ENCODE measurements around the gene FER. TPM values are rescaled to one million over a fixed set of nuclear protein-coding genes. Genes with fewer than 3 reads are reported as not detected.

Gene FER
- total RNA-seq, 1 experiment from 2014 or later = 18.0 TPM

- Histone ChIP-seq H3K9me3 (ENCODE audit: control insufficient read depth, low read depth, low read length) (no peaks in the 10 kb centered on the region), H4K8ac (replicated peaks; ENCODE audit: insufficient read length, low read depth, low read length) (no peak overlapping the region), H3K23me2 (ENCODE audit: insufficient read length, low read depth, low read length, poor library complexity, severe bottlenecking) (peaks cover 14% of the 10 kb centered on the region), H2BK20ac (ENCODE audit: low read depth, low read length, poor library complexity, severe bottlenecking) (no peak overlapping the region), H3K27me3 (ENCODE audit: insufficient read depth, low read length) (no peaks in the 10 kb centered on the region), H4K91ac (ENCODE audit: insufficient read length, low read depth, low read length) (no peak overlapping the region), H3K18ac (ENCODE audit: insufficient read length, low read depth, low read length) (no peak overlapping the region), H3K79me2 (ENCODE audit: insufficient read depth, low read length) (no peaks in the 10 kb centered on the region), H2BK120ac (ENCODE audit: low read depth, low read length, poor library complexity, severe bottlenecking) (no peak overlapping the region), H3T11ph (ENCODE audit: low read length) (no peak overlapping the region), H3K4me1 (ENCODE audit: insufficient read depth, low read length) (no peaks in the 10 kb centered on the region; the same call in 1 of the 2 replicates), H4K5ac (ENCODE audit: insufficient read length, low read depth, low read length) (no peak overlapping the region), H3K9ac (ENCODE audit: extremely low read depth, insufficient read length, low read length) (no peak overlapping the region), H2BK12ac (ENCODE audit: insufficient read length, low read depth, low read length) (no peak overlapping the region), H2AK5ac (ENCODE audit: insufficient read length, low read length) (no peak overlapping the region), H4K20me1 (ENCODE audit: control insufficient read depth, insufficient read depth, insufficient read length) (no peaks in the 10 kb centered on the region), H2BK15ac (ENCODE audit: low read depth, low read length) (no peak overlapping the region), H3K4ac (ENCODE audit: low read depth, low read length) (no peak overlapping the region), H3K56ac (ENCODE audit: insufficient read length, low read depth, low read length) (no peak overlapping the region), H2AFZ (ENCODE audit: low read length) (no peak overlapping the region), H2BK5ac (ENCODE audit: insufficient read length, low read length) (no peak overlapping the region), H3K14ac (ENCODE audit: insufficient read depth, low read length) (no peak overlapping the region), H3K4me2 (ENCODE audit: insufficient read depth, insufficient read length, low read length) (no peak overlapping the region), H3K27ac (ENCODE audit: insufficient read length, low read depth, low read length) (no peak overlapping the region), H3K79me1 (ENCODE audit: insufficient read depth, low read depth, low read length, poor library complexity, severe bottlenecking) (no peaks in the 10 kb centered on the region), H3K23ac (ENCODE audit: insufficient read length, low read depth, low read length) (no peak overlapping the region)
- H3K27ac Mint-ChIP-seq = no peak overlapping the region
- no peaks in the 10 kb centered on the region; a peak in 1 of 7 replicates for H3K36me3 Mint-ChIP-seq (ENCODE audit: insufficient read depth in 1 of 3, low read depth in 3 of 3)
- H3K27me3 Mint-ChIP-seq (ENCODE audit: low read depth) = no peaks in the 10 kb centered on the region
- H3K9me3 Mint-ChIP-seq = no peaks in the 10 kb centered on the region
- no peak overlapping the region for H3K4me3 Mint-ChIP-seq
- no CpG with 5 or more reads among the region's 8 CpGs for WGBS (ENCODE audit: extremely low coverage, insufficient read length, low lambda C conversion rate)
- peaks cover 31 to 37% of the 10 kb centered on the region in 2 experiments for H3K4me1 Mint-ChIP-seq
- no peak for DNase-seq
- TF ChIP-seq CTCF (conservative IDR thresholded peaks at IDR 0.05) = no peak
Observed at GRCh38 chr5:108729242-108729615, 18.5 kb upstream of the FER start.
